VCaP (cell line): Measurements from ENCODE around the gene PCID2.

Source experiments
- H3K27ac ChIP-seq: fragments of 450-650 bp; 2 replicates; pipeline ENCODE4 v1.5.1; 2017
- TF ChIP-seq, protein P1 (sequence below): fragments of 450-650 bp; conservative IDR thresholded peaks from 2 replicates; pipeline ENCODE4 v1.5.1; 2017; ENCODE audit warnings: mild to moderate bottlenecking, moderate library complexity

PCID2 gene

DNA sequence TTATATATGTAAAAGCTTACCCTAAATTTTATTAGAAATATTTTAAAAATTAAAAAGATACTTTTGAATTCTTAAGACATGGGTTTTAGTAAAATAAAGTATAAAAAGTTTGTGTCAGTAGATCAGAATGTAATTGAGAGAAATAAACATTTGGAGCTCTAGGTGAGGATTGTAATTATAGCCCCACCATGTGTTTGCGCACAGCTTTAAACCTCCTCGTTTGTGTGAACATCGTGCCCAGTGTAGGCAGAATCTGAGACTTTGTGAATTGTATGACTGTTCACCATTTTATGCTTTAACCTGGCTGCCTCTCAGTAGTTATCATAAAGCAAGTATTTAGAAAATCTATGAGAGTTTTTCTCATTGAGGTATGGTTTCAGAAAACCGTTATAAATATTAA, 30.1 kb upstream of the PCID2 start:
- H3K27ac ChIP-seq, result no peak overlapping the region
- TF ChIP-seq, protein P1, sequence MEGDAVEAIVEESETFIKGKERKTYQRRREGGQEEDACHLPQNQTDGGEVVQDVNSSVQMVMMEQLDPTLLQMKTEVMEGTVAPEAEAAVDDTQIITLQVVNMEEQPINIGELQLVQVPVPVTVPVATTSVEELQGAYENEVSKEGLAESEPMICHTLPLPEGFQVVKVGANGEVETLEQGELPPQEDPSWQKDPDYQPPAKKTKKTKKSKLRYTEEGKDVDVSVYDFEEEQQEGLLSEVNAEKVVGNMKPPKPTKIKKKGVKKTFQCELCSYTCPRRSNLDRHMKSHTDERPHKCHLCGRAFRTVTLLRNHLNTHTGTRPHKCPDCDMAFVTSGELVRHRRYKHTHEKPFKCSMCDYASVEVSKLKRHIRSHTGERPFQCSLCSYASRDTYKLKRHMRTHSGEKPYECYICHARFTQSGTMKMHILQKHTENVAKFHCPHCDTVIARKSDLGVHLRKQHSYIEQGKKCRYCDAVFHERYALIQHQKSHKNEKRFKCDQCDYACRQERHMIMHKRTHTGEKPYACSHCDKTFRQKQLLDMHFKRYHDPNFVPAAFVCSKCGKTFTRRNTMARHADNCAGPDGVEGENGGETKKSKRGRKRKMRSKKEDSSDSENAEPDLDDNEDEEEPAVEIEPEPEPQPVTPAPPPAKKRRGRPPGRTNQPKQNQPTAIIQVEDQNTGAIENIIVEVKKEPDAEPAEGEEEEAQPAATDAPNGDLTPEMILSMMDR, result no peak

DNA sequence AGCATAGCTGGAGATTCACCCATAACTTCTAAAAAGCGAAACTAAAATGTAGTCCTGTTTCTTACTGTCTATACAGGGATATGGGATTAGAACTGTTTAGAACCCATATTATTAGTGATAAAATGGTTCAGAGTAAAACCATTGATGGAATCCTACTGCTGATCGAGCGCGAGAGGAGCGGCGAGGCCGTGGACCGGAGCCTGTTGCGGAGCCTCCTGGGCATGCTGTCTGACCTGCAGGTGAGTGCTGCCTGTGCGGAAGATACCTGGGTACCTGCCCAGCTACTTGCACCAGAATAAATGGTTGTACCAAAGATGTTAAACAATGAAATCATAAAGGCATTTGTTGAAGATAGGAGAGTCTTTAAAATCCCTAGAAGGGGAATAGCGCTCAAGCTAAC, 24.6 kb upstream of the PCID2 start:
- TF ChIP-seq, protein P1, result no peak
- H3K27ac ChIP-seq, result no peak overlapping the region

DNA sequence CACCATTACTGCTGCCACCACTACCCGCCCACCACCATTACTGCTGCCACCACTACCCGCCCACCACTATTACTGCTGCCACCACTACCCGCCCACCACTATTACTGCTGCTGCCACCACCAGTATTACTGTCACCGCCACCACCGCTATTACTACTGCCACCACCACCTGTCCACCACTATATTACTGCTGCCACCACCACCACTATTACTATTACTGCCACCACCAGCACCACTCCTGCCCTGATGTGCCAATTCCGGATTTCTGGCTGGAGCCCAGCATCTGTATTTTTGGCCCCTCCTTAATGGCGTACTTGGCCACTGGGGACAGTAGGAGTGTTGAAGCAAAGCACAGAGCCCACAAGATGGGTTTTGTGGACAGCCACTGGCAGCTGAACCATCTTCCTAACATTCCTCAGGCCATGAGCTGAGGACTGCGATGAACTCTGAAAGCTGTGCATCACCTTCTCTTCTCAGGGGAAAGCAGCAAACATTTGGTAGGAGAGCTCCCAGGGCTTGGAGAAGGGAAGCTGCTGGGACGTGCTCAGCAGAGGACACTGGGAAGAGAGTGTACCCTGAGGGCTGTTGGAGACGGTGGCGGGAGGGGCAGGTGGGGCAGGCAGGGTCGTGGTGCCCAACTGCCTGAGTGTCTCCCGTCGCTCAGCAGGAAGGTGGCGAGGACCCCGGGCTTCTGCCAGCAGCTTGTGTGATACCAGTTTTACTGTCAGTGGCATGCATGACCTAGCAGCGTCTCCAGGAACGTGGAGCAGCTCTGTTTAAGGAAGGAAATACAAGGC, 23.9 kb upstream of the PCID2 start:
- TF ChIP-seq, protein P1, result no peak
- H3K27ac ChIP-seq, result no peak overlapping the region

DNA sequence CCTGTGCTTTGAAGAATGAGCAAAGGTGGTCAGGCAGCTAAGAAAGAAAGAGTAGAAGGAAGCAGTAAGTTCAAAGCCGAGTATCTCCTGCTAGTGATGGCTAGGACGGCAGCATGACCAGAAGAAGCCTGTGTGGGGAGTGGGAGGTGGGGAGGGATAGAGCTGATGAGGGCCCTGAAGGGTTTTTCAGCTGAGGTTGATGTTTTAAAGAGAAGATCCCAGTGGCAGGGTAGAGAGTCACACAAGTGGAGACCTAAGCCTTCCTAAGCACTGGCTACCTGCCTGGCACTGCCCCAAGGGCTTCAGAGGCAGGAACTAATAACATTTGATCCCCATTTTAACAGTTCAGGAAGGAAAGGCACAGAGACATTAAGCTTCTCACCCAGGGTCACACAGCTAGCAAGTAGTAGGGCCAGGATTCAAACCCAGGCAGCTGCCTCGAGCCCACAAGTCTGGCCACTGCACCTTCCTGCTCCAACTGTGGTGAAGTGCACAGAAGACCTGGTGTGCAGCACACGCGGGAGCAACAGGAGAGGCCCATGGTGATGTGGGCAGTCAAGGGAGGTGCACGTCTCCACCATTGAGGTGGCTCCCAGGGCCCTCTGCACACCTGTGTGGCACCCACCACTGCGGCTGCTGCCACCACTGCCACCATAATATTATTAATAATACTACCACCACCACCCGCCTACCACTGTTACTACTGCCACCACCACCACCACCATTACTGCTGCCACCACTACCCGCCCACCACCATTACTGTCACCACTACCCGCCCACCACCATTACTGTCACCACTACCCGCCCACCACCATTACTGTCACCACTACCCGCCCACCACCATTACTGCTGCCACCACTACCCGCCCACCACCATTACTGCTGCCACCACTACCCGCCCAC, 23.1 kb upstream of the PCID2 start:
- TF ChIP-seq, protein P1, result no peak
- no peak overlapping the region for H3K27ac ChIP-seq

DNA sequence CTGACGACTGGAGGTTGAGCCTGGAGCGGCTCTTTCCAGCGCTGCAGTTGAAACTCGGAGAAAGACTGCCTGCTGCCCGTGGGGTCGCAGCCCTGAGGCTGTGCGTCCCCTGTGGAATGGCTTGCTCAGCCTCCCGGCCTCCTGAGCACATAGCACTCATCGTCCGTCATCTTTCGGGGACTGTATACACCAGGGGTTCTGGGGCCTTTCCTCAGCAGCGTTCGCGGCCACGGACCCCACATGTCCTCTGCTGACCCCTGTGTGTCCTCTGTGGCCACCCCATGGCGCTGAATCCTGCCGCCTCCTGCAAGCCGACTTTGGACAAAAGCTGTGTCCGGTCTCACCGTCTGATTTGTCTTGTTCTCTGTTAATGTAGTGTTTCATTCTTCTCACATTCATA, 21.3 kb upstream of the PCID2 start:
- no peak overlapping the region for H3K27ac ChIP-seq
- TF ChIP-seq, protein P1, result no peak

DNA sequence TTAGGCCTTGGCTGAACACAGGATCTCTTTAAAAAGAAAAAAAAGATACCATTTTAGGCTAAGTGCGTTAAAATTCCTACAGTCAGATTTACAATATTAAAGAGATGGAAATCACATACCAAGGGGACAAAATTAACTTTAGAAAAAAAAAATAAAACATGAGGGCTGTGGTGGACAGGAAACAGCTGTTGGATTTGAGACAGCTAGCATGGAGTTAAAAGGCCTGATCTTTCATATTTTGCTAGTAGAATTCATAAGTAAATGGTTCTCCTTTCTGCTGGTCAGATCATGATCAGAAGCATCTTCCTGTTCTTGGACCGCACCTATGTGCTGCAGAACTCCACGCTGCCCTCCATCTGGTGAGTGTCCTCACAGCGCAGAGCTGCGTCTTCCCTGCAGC, 20.7 kb upstream of the PCID2 start:
- no peak overlapping the region for H3K27ac ChIP-seq
- TF ChIP-seq, protein P1, result no peak

DNA sequence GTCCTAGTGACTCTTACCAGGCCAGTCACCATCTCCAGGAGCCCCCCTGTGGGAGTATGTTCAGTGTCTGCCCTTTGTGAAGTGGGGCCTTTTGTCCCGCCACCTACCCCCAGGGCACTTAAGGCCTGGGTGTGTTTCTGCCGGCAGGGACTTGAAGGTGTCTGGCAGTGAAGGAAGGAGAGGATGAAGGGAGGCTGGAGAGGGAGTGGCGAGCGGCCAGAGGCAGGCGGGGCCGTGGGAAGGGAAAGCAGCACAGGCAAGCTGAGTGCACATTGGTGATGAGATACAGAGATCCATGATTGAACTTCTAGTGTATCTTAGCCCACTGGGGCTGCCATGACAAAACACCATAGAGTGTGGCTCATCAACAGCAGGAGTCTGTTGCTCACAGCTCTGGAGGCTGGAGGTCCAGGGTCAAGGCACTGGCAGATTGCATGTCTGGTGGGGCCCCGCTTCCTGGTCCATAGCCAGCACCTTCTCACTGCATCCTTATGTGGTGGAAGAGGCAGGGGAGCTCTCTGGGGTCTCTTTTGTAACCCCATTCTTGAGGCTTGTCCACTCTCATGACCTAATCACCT, 18.5 kb upstream of the PCID2 start:
- H3K27ac ChIP-seq, result no peak overlapping the region
- TF ChIP-seq, protein P1, result no peak
